Muscle layer of duodenum (tissue), 2 donors: ENCODE data around the gene USF3.
"Not testable (repeated sequence)": the region's sequence is repeated elsewhere in the genome, so short reads cannot be mapped to it uniquely, and the experiment has no call there.

ENCODE experiments used
- H3K27ac ChIP-seq: one replicate; pipeline ENCODE4 v1.7.0; 2013; ENCODE audit warnings: mild to moderate bottlenecking, low read length
- H3K27me3 ChIP-seq: one replicate; pipeline ENCODE4 v1.7.0; 2013; ENCODE audit warnings: low read depth, mild to moderate bottlenecking, control low read depth, low read length
- H3K36me3 ChIP-seq, 2 donors: one replicate each; pipeline ENCODE4 v1.7.0; 2013; ENCODE audit warnings: low read length in 2 of 2, control low read depth in 1 of 2, mild to moderate bottlenecking in 1 of 2; ENCODE audit not compliant: insufficient read depth in 2 of 2, control insufficient read depth in 1 of 2
- H3K4me1 ChIP-seq, 2 donors: one replicate each; pipeline ENCODE4 v1.7.0; 2013; ENCODE audit warnings: low read length in 2 of 2, mild to moderate bottlenecking in 2 of 2, control low read depth in 1 of 2, moderate library complexity in 1 of 2; ENCODE audit not compliant: insufficient read depth in 2 of 2, control insufficient read depth in 1 of 2
- H3K4me3 ChIP-seq, 2 donors: one replicate each; pipeline ENCODE4 v1.7.0; 2013; ENCODE audit warnings: low read length in 2 of 2, low read depth in 1 of 2, mild to moderate bottlenecking in 1 of 2
- H3K9me3 ChIP-seq, 2 donors: one replicate each; pipeline ENCODE4 v1.7.0; 2013; ENCODE audit warnings: low read length in 2 of 2, control low read depth in 1 of 2, mild to moderate bottlenecking in 1 of 2; ENCODE audit not compliant: control insufficient read depth in 1 of 2
- donor health status: healthy.

Gene USF3

DNA sequence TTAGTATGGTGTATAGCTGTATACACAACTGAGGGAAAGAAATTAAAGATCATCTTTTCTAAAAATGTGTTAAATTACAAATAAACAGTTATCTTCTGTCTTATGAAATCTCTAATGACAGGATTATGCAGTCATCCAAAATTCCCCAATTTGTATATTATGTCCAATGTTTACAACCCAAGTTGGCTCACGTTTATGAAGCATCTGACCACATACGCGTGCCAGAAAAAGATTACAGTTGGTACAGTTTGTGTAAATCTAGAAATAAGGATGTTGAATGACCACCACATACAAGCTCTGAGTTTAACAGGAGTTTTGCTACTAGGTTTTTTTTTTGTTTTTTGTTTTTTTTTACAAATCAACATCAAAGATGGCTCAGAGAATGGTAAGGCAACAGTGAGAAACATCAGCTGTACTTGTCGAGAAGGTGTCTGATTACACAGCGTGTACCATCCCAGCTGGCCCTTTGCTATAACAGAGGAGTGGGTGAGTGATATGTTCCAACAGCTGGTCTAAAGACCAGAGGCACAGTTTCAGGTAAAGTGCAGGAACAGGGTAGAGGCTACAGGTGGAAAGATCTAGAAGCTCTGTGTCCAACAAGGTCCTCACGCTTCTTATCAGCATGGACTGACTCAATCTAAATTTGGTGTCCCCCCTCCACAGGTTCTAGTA lies 47.1 kb downstream of the USF3 start:
- Histone ChIP-seq H3K4me3 (no peak overlapping the region), H3K9me3 (peaks cover 0 to 3% of the 10 kb centered on the region in 2 donors)

DNA sequence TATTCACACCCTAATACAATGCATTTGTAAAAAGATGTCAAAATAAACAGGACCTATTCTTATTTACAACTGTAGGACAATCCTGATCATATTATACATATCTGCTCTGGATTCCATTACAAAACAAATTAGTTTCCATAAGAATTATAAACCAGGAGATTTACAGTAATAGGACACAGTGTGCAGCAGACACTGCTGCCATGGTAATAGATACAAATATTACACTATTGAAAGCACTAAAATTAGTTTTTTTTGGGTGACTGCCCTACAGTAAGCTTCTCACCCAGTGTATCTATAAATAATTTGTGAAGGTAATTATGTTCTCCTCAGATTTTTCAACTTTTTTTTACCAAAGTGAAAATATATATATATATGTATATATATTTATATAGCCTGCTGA lies 47.9 kb downstream of the USF3 start:
- H3K9me3 ChIP-seq, result peaks cover 0 to 5% of the 10 kb centered on the region in 2 donors
- H3K27ac ChIP-seq, result no peak overlapping the region
- H3K4me1 ChIP-seq, result peaks cover 0 to 3% of the 10 kb centered on the region in 2 donors
- no peak overlapping the region for H3K4me3 ChIP-seq
- H3K27me3 ChIP-seq, result no peaks in the 10 kb centered on the region
- H3K36me3 ChIP-seq, result no peaks in the 10 kb centered on the region

More for the DNA sequence above, 47.1 kb downstream of the USF3 start:
- Histone ChIP-seq H3K27ac (no peak overlapping the region), H3K27me3 (no peaks in the 10 kb centered on the region), H3K36me3 (no peaks in the 10 kb centered on the region), H3K4me1 (peaks cover 0 to 3% of the 10 kb centered on the region in 2 donors)

DNA sequence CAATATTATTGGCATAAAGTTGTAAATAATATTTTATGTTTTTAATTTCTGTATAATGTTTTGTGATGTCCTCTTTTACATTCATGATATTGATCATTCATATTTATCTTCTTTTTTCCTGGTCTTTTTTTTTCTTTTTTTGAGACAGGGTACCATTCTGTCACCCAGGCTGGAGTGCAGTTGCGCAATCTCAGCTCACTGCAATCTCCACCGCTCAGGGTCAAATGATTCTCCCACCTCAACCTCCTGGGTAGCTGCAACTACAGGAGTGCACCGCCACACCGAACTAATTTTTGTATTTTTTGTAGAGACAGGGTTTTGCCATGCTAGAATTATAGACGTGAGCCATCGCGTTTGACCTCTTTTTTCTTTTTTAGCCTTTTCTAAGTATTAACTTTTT lies 52.9 kb downstream of the USF3 start:
- Histone ChIP-seq H3K27ac (no peak overlapping the region), H3K27me3 (no peaks in the 10 kb centered on the region), H3K4me1 (no peaks in the 10 kb centered on the region), H3K36me3 (no peaks in the 10 kb centered on the region), H3K9me3 (peaks cover 0 to 5% of the 10 kb centered on the region in 2 donors), H3K4me3 (no peak overlapping the region)

GRCh38 chr3:113638910-113639309 lies 57.5 kb downstream of the USF3 start:
- no peaks in the 10 kb centered on the region for H3K27me3 ChIP-seq
- H3K27ac ChIP-seq, result no peak overlapping the region
- no peaks in the 10 kb centered on the region for H3K4me1 ChIP-seq
- peaks cover 0 to 3% of the 10 kb centered on the region in 2 donors for H3K9me3 ChIP-seq
- H3K4me3 ChIP-seq, result no peak overlapping the region
- no peaks in the 10 kb centered on the region for H3K36me3 ChIP-seq

DNA sequence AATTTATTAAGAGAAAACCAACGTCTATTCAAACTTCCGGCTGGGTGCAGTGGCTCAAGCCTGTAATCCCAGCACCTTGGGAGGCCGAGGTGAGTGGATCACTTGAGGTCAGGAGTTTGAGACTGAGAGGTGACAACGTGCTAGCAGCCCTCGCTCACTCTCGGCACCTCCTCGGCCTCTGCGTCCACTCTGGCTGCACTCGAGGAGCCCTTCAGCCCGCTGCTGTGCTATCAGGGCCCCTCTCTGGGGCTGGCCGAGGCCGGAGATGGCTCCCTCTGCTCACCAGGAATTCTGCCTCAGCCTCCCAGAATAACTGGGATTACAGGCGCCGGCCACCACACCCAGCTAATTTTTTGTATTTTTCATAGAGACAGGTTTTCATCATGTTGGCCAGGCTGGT lies 58.7 kb downstream of the USF3 start:
- no peaks in the 10 kb centered on the region for H3K4me1 ChIP-seq
- no peaks in the 10 kb centered on the region for H3K27me3 ChIP-seq
- no peak overlapping the region for H3K4me3 ChIP-seq
- no peaks in the 10 kb centered on the region for H3K9me3 ChIP-seq
- H3K36me3 ChIP-seq, result no peaks in the 10 kb centered on the region
- no peak overlapping the region for H3K27ac ChIP-seq

DNA sequence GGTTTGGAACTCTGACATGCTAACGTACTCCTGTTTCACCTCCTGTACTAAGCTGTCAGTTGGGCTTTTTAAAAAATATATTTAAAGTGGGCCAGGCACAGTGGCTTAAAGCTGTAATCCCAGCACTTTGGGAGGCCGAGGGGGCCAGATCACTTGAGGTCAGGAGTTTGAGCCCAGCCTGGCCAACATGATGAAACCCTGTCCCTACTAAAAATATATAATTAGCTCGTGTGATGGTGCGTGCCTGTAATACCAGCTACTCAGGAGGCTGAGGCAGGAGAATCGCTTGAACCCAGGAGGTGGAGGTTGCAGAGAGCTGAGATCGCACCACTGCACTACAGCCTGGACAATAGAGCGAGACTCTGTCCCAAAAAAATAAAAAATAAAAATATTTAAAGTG lies 60.4 kb downstream of the USF3 start:
- H3K36me3 ChIP-seq, H3K27me3 ChIP-seq, H3K27ac ChIP-seq, H3K4me1 ChIP-seq, H3K4me3 ChIP-seq, H3K9me3 ChIP-seq: not testable (repeated sequence)

GRCh38 chr3:113634782-113635474 lies 61.5 kb downstream of the USF3 start:
- Histone ChIP-seq H3K27ac (no peak overlapping the region), H3K27me3 (no peaks in the 10 kb centered on the region), H3K9me3 (no peaks in the 10 kb centered on the region), H3K4me3 (no peak overlapping the region), H3K36me3 (no peaks in the 10 kb centered on the region), H3K4me1 (no peaks in the 10 kb centered on the region)

GRCh38 chr3:113631573-113631972 lies 64.9 kb downstream of the USF3 start:
- Histone ChIP-seq H3K36me3 (no peaks in the 10 kb centered on the region), H3K9me3 (no peaks in the 10 kb centered on the region), H3K27me3 (no peaks in the 10 kb centered on the region), H3K27ac (no peak overlapping the region), H3K4me1 (peaks cover 0 to 15% of the 10 kb centered on the region in 2 donors), H3K4me3 (no peak overlapping the region)

GRCh38 chr3:113630956-113631542 lies 65.4 kb downstream of the USF3 start:
- Histone ChIP-seq H3K4me3 (no peak overlapping the region), H3K4me1 (peaks cover 0 to 16% of the 10 kb centered on the region in 2 donors), H3K27ac (no peak overlapping the region), H3K9me3 (no peaks in the 10 kb centered on the region), H3K27me3 (no peaks in the 10 kb centered on the region), H3K36me3 (no peaks in the 10 kb centered on the region)

DNA sequence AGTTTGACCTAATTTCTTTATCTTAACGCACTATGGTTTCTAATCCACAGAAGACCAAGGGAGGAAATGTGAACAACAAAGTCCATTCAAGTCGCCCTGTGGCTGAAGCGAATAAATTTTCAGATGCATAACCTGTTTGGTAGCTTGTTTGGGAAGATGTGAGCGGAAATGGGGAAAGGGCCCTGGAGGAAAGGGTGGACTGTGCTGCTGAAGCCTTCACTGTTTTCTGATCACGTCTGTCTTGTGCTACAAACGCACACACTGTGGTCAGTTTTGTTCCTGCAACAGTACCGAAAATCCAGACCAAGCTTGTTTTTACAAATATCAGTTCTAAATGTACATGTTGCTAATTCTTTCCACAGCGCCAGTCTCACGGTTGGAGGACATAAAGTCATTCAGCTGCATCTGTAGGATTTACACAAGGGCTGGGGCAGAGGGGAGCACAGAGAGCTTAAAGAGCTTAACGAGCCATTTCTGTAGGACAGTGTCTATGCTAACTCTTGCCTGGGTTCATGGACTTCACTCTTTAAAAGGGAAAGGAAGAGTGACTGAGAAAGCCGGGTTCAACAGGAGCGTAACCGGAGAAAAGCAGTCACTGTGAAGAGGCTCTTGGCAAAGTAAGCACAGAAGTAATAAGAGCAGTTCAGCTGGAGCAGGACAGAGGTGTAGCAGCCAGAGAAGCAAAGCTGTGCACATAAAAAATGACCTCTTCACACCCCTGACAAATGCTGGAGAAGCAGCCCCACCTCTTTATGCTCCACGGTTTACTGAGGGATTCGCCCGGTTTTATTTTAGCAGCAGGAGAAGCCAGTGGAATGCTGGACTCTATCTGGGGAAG lies 66.6 kb downstream of the USF3 start:
- Histone ChIP-seq H3K4me1 (peaks cover 0 to 16% of the 10 kb centered on the region in 2 donors), H3K27me3 (no peaks in the 10 kb centered on the region), H3K4me3 (peak overlapping the region in 1 of 2 donors; percentile 33), H3K9me3 (no peaks in the 10 kb centered on the region), H3K36me3 (no peaks in the 10 kb centered on the region), H3K27ac (peak overlapping the region; percentile 16)

DNA sequence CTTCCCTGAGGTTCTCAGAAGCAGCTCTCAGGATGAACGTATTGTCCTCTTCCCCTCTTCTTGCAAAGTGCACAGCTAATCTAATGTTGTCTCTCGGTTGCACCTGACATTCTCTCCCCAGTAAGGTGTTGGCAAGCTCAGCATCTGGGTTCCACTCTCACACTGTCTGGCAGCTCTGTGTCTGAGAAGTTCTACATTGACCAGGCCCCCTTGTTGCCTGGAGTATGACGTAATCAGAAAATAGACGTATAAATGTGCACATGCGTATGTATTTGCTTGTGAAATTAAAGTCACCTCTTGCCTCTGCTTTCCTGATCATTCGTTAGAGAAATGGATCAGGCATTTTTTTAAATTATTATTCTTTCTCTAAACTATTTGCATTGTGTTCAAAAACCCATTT lies 67.7 kb downstream of the USF3 start:
- H3K27ac ChIP-seq, result no peak overlapping the region

More for the DNA sequence above, 67.7 kb downstream of the USF3 start:
- no peaks in the 10 kb centered on the region for H3K27me3 ChIP-seq
- H3K9me3 ChIP-seq, result no peaks in the 10 kb centered on the region
- H3K4me3 ChIP-seq, result no peak overlapping the region
- H3K36me3 ChIP-seq, result no peaks in the 10 kb centered on the region
- H3K4me1 ChIP-seq, result peaks cover 0 to 16% of the 10 kb centered on the region in 2 donors
